ENCODE measurements around the gene UBE2G2.

DNA sequence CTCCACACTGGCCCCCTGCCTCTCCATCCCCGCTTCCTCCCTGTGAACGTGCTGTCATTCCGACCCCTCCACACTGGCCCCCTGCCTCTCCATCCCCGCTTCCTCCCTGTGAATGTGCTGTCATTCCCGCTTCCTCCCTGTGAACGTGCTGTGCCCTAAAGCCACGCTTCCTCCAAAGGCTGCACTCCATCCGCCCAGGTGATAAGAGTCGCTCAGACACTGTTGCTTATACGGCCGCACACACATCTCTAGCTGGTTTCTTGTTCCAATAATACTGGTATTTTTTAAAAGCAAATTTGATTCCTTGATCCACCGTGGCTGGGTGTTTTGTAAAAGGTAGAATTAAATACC is 51.0 kb downstream of the UBE2G2 start:
- TF ChIP-seq EZH2 (IDR thresholded peaks at IDR 0.05; ENCODE audit: low read length, unreplicated experiment) = no peak
- TF ChIP-seq, protein P1, sequence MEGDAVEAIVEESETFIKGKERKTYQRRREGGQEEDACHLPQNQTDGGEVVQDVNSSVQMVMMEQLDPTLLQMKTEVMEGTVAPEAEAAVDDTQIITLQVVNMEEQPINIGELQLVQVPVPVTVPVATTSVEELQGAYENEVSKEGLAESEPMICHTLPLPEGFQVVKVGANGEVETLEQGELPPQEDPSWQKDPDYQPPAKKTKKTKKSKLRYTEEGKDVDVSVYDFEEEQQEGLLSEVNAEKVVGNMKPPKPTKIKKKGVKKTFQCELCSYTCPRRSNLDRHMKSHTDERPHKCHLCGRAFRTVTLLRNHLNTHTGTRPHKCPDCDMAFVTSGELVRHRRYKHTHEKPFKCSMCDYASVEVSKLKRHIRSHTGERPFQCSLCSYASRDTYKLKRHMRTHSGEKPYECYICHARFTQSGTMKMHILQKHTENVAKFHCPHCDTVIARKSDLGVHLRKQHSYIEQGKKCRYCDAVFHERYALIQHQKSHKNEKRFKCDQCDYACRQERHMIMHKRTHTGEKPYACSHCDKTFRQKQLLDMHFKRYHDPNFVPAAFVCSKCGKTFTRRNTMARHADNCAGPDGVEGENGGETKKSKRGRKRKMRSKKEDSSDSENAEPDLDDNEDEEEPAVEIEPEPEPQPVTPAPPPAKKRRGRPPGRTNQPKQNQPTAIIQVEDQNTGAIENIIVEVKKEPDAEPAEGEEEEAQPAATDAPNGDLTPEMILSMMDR (conservative IDR thresholded peaks at IDR 0.05; ENCODE audit: low read depth, low read length) = no peak
